ENCODE measurements around the gene RIMKLB.
"Not testable (repeated sequence)": the region's sequence is repeated elsewhere in the genome, so short reads cannot be mapped to it uniquely, and the experiment has no call there.

The RIMKLB gene

GRCh38 chr12:8742501-8742900, 44.7 kb downstream of the RIMKLB start:
- TF ChIP-seq, protein P1, sequence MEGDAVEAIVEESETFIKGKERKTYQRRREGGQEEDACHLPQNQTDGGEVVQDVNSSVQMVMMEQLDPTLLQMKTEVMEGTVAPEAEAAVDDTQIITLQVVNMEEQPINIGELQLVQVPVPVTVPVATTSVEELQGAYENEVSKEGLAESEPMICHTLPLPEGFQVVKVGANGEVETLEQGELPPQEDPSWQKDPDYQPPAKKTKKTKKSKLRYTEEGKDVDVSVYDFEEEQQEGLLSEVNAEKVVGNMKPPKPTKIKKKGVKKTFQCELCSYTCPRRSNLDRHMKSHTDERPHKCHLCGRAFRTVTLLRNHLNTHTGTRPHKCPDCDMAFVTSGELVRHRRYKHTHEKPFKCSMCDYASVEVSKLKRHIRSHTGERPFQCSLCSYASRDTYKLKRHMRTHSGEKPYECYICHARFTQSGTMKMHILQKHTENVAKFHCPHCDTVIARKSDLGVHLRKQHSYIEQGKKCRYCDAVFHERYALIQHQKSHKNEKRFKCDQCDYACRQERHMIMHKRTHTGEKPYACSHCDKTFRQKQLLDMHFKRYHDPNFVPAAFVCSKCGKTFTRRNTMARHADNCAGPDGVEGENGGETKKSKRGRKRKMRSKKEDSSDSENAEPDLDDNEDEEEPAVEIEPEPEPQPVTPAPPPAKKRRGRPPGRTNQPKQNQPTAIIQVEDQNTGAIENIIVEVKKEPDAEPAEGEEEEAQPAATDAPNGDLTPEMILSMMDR (IDR thresholded peaks at IDR 0.05; ENCODE audit: low read depth, low read length), result no peak
- no peaks in the 10 kb centered on the region for H3K36me3 ChIP-seq
- DNase-seq, result no peak
- no peak overlapping the region for H3K4me3 ChIP-seq (ENCODE audit: low read depth, low read length)
- no peaks in the 10 kb centered on the region for H3K4me1 ChIP-seq
- H3K27me3 ChIP-seq, result no peaks in the 10 kb centered on the region
- no peaks in the 10 kb centered on the region for H3K9me3 ChIP-seq

DNA sequence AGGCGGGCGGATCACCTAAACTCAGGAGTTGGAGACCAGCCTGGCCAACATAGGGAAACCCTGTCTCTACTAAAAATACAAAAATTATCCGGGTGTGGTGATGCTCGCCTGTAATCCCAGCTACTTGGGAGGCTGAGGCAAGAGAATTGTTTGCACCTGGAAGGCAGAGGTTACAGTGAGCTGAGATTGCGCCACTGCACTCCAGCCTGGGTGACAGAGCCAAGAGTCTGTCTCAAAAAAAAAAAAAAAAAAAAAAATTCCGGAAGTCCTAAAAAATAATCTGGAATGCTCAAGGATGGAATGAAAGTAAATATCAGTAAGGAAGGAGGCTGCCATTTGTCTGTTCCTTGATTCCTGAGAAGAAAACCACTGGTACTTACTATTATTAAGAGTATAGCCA, 45.3 kb downstream of the RIMKLB start:
- not testable (repeated sequence) for H3K4me3 ChIP-seq (ENCODE audit: low read depth, low read length); H3K9me3 ChIP-seq; H3K4me1 ChIP-seq; DNase-seq; H3K27me3 ChIP-seq; H3K36me3 ChIP-seq

DNA sequence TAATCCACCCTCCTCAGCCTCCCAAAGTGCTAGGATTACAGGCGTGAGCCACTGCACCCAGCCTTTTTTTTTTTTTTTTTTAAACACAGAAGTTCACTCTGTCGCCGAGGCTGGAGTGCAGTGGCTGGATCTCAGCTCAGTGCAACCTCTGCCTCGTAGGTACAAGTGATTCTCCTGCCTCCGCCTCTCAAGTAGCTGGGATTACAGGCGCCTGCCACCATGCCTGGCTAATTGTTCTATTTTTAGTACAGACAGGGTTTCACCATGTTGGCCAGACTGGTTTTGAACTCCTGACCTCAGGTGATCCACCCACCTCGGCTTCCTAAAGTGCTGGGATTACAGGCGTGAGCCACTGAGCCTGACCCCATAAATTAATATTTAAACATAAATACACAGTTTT, 47.8 kb downstream of the RIMKLB start:
- not testable (repeated sequence) for H3K36me3 ChIP-seq; DNase-seq; H3K4me3 ChIP-seq (ENCODE audit: low read depth, low read length); H3K27me3 ChIP-seq; H3K9me3 ChIP-seq; H3K4me1 ChIP-seq

DNA sequence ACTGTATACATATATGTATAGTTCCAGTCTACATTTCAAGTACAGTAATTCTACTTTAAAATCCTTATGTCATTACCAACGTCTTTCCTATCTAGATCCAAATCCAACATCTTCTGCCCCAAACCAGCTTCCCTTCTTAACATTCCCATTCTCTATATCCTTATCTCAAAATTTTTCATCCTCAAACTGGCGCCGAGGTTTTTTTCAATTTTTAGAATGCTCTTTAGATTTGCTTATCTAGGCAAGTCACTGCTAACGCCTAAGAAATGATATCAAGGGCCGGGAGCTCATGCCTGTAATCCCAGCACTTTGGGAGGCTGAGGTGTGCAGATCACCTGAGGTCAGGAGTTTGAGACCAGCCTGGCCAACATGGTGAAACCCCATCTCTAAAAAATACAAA, 48.3 kb downstream of the RIMKLB start:
- TF ChIP-seq, protein P1 (IDR thresholded peaks at IDR 0.05; ENCODE audit: low read depth, low read length), result no peak
- Histone ChIP-seq H3K4me1 (no peaks in the 10 kb centered on the region), H3K4me3 (ENCODE audit: low read depth, low read length) (no peak overlapping the region), H3K36me3 (no peaks in the 10 kb centered on the region), H3K27me3 (no peaks in the 10 kb centered on the region), H3K9me3 (no peaks in the 10 kb centered on the region)
- no peak for DNase-seq

DNA sequence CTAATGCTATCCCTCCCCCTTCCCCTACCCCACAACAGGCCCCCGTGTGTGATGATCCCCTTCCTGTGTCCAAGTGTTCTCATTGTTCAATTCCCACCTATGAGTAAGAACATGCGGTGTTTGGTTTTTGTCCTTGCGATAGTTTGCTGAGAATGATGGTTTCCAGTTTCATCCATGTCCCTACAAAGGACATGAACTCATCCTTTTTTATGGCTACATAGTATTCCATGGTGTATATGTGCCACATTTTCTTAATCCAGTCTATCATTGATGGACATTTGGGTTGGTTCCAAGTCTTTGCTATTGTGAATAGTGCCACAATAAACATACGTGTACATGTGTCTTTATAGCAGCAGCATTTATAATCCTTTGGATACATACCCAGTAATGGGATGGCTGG, 62.3 kb downstream of the RIMKLB start:
- H3K27me3 ChIP-seq; H3K9me3 ChIP-seq; DNase-seq; H3K4me1 ChIP-seq; H3K4me3 ChIP-seq (ENCODE audit: low read depth, low read length); H3K36me3 ChIP-seq: not testable (repeated sequence)

DNA sequence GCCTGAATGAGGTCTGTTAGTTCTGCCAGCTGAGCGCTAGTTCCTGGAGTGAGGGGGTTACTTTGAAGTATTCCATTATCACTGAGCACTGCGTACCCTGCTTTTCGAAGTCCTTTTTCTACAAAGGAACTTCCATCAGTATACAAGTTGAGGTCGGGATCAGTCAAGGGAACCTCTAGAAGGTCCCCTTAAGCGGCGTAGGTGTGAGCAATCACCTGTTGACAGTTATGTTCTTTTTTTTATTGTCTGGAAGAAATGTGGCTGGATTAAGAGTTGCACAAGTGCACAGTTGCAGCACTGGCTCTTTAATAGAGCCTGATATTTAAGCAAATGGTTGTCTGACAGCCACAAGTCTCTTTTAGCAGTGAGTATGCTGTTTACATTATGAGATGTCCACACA, 64.9 kb downstream of the RIMKLB start:
- not testable (repeated sequence) for H3K36me3 ChIP-seq; H3K4me3 ChIP-seq (ENCODE audit: low read depth, low read length); DNase-seq; H3K4me1 ChIP-seq; H3K27me3 ChIP-seq; H3K9me3 ChIP-seq

DNA sequence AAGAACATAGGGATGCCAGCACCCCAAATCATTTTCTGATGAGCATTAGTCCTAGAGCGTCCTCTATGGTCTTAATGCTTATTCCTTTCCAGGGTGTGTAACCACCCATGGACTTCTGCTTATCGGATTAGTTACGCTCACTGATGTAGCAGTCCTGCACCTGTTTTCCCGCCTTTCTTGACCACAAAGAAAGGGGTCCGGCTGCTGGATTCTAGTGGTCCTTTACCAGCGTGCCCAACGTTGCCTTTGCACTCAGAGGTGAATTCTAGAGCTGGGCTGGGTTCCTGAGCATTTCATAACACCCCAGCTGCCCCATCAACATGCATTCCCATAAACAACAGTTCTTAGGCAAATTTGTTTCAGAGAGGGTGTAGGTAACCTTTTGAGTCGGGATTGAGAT, 68.3 kb downstream of the RIMKLB start:
- H3K4me3 ChIP-seq (ENCODE audit: low read depth, low read length); DNase-seq; H3K4me1 ChIP-seq; H3K27me3 ChIP-seq; H3K36me3 ChIP-seq; H3K9me3 ChIP-seq: not testable (repeated sequence)

GRCh38 chr12:8770499-8770898, 72.7 kb downstream of the RIMKLB start:
- Histone ChIP-seq H3K36me3 (no peaks in the 10 kb centered on the region), H3K27me3 (no peaks in the 10 kb centered on the region), H3K4me3 (ENCODE audit: low read depth, low read length) (no peak overlapping the region), H3K9me3 (no peaks in the 10 kb centered on the region), H3K4me1 (no peaks in the 10 kb centered on the region)
- TF ChIP-seq, protein P1 (IDR thresholded peaks at IDR 0.05; ENCODE audit: low read depth, low read length), result no peak
- DNase-seq, result no peak

- Histone ChIP-seq H3K9me3 (no peaks in the 10 kb centered on the region), H3K4me3 (ENCODE audit: low read depth, low read length) (no peak overlapping the region), H3K27me3 (no peaks in the 10 kb centered on the region), H3K4me1 (no peaks in the 10 kb centered on the region), H3K36me3 (no peaks in the 10 kb centered on the region)
- DNase-seq, result no peak
- TF ChIP-seq, protein P1 (IDR thresholded peaks at IDR 0.05; ENCODE audit: low read depth, low read length), result no peak
Measured at GRCh38 chr12:8771072-8771471, 73.3 kb downstream of the RIMKLB start.
